ENCODE data around the gene TAS2R41. TPM values are rescaled to one million over a fixed set of nuclear protein-coding genes. Genes with fewer than 3 reads are reported as not detected.
"Not testable (repeated sequence)": the region's sequence is repeated elsewhere in the genome, so short reads cannot be mapped to it uniquely, and the experiment has no call there.

Gene TAS2R41
- total and polyA plus RNA-seq, 7 donors = not detected

GRCh38 chr7:143463556-143463955, 14.1 kb upstream of the TAS2R41 start:
- DNase-seq (no peak), ATAC-seq (no peak)
- no peaks in the 10 kb centered on the region for H3K27me3 ChIP-seq (ENCODE audit: insufficient read depth in 3 of 3, low read length in 2 of 3)
- TF ChIP-seq, protein P1, sequence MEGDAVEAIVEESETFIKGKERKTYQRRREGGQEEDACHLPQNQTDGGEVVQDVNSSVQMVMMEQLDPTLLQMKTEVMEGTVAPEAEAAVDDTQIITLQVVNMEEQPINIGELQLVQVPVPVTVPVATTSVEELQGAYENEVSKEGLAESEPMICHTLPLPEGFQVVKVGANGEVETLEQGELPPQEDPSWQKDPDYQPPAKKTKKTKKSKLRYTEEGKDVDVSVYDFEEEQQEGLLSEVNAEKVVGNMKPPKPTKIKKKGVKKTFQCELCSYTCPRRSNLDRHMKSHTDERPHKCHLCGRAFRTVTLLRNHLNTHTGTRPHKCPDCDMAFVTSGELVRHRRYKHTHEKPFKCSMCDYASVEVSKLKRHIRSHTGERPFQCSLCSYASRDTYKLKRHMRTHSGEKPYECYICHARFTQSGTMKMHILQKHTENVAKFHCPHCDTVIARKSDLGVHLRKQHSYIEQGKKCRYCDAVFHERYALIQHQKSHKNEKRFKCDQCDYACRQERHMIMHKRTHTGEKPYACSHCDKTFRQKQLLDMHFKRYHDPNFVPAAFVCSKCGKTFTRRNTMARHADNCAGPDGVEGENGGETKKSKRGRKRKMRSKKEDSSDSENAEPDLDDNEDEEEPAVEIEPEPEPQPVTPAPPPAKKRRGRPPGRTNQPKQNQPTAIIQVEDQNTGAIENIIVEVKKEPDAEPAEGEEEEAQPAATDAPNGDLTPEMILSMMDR (IDR thresholded peaks at IDR 0.05) = no peak
- H3K4me1 ChIP-seq = no peaks in the 10 kb centered on the region
- no peaks in the 10 kb centered on the region for H3K36me3 ChIP-seq (ENCODE audit: insufficient read depth in 1 of 2, low read depth in 1 of 2)
- H3K4me3 ChIP-seq = no peak overlapping the region
- intact Hi-C loops (cut with DNase I) = no loop called here
- H3K9me3 ChIP-seq = no peaks in the 10 kb centered on the region
- H3K27ac ChIP-seq = no peak overlapping the region

GRCh38 chr7:143463957-143464356, 13.7 kb upstream of the TAS2R41 start:
- H3K9me3 ChIP-seq = no peaks in the 10 kb centered on the region
- no peaks in the 10 kb centered on the region for H3K4me1 ChIP-seq
- H3K27ac ChIP-seq = no peak overlapping the region
- TF ChIP-seq, protein P1 (IDR thresholded peaks at IDR 0.05) = no peak
- no peaks in the 10 kb centered on the region for H3K36me3 ChIP-seq (ENCODE audit: insufficient read depth in 1 of 2, low read depth in 1 of 2)
- DNase-seq (no peak), ATAC-seq (no peak)
- intact Hi-C loops (cut with DNase I) = no loop called here
- H3K27me3 ChIP-seq (ENCODE audit: insufficient read depth in 3 of 3, low read length in 2 of 3) = no peaks in the 10 kb centered on the region
- no peak overlapping the region for H3K4me3 ChIP-seq
- 48 to 83% (median 69%) methylated on average over 1 of the region's 1 CpG for WGBS, 3 donors

DNA sequence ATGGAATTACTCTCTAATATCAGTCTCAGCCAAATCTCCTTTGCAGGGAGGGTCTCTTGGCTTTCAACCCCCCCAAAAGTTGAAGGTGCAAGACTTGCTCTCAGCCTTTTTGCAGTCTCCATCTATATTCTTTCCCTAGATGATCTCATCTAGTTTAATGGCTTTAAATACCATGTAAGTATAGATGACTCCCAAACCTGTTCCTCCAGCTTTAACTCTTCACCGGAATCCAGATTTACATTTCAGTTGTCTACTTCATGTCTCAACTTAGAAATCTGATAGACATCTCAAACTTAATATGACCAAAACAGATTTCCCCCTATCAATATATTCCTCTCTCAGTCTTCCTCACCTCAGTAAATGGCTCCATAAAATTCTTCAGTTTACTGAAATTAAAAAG, 9.9 kb upstream of the TAS2R41 start:
- intact Hi-C loops (cut with DNase I) = no loop called here
- Histone ChIP-seq H3K4me3 (no peak overlapping the region), H3K27me3 (ENCODE audit: insufficient read depth in 3 of 3, low read length in 2 of 3) (peaks cover 0 to 1% (median 0%) of the 10 kb centered on the region in 3 donors), H3K9me3 (no peaks in the 10 kb centered on the region), H3K4me1 (no peaks in the 10 kb centered on the region), H3K27ac (no peak overlapping the region), H3K36me3 (ENCODE audit: insufficient read depth in 1 of 2, low read depth in 1 of 2) (no peaks in the 10 kb centered on the region)
- DNase-seq (no peak), ATAC-seq (no peak)
- 92 to 100% (median 93%) methylated on average over 1 of the region's 1 CpG for WGBS, 3 donors
- TF ChIP-seq, protein P1 (IDR thresholded peaks at IDR 0.05) = no peak

DNA sequence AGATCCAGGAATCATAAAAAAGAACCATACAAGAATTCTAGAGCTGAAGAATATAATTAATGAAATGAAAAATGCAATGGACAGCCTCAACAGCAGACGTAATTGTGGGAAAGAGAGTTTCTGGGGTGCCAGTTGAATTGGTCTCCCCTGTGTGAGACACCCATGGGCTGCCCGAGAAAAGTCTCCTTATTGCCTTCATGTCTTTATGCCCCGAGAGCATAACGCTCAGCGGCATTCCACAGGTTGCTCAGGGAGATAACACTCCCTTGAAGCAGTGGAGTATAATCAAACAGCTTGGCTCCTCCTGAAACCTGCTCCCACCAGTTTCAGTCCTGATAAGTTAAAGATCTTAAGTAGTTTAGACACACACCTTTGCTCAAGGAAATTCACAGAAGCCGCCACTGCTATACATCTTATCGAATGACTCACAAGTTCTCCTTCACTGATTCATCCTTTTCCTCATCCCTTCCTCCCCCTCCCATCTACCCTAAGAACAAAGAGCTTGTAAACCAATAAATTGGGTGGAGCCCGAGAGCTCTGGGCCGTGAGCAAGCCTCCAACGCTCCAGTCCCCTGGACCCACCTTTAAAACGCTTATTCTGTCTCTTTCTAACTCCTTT, 5.5 kb upstream of the TAS2R41 start:
- H3K4me1 ChIP-seq; H3K36me3 ChIP-seq (ENCODE audit: insufficient read depth in 1 of 2, low read depth in 1 of 2); H3K27ac ChIP-seq; ATAC-seq; H3K4me3 ChIP-seq; intact Hi-C loops (cut with DNase I); H3K9me3 ChIP-seq; H3K27me3 ChIP-seq (ENCODE audit: insufficient read depth in 3 of 3, low read length in 2 of 3); DNase-seq: not testable (repeated sequence)
- 82 to 88% (median 85%) methylated on average over 11 of the region's 11 CpGs for WGBS, 3 donors

- Histone ChIP-seq H3K4me1 (no peaks in the 10 kb centered on the region), H3K4me3 (no peak overlapping the region), H3K27me3 (ENCODE audit: insufficient read depth in 3 of 3, low read length in 2 of 3) (no peaks in the 10 kb centered on the region), H3K36me3 (ENCODE audit: insufficient read depth in 1 of 2, low read depth in 1 of 2) (no peaks in the 10 kb centered on the region), H3K9me3 (peaks cover 5% of the 10 kb centered on the region), H3K27ac (no peak overlapping the region)
- WGBS, 3 donors = 75 to 81% (median 81%) methylated on average over 10 of the region's 10 CpGs
- ATAC-seq (no peak), DNase-seq (no peak)
- TF ChIP-seq, protein P1 (IDR thresholded peaks at IDR 0.05) = no peak
- intact Hi-C loops (cut with DNase I) = no loop called here
Measured at GRCh38 chr7:143479055-143479766, 1.5 kb downstream of the TAS2R41 start.

Data from psoas muscle (tissue), 8 donors.